H1 (cell line): ENCODE results near the gene MAPKAP1.

Experiments used
- CREB1 ChIP-seq: IDR thresholded peaks from 2 replicates; pipeline ENCODE4 v1.6.1; 2012; ENCODE audit warnings: inconsistent platforms
- CTCF ChIP-seq, 3 experiments: IDR thresholded peaks; 1 replicate in 2 of 3; 2 replicates in 1 of 3; pipeline versions ENCODE4 v1.5.1 to v1.6.1; 2011; ENCODE audit warnings: low read length in 3 of 3, mild to moderate bottlenecking in 3 of 3, inconsistent platforms in 2 of 3, low read depth in 1 of 3, moderate library complexity in 1 of 3; ENCODE audit not compliant: insufficient read depth in 1 of 3; ENCODE audit errors: control extremely low read depth in 1 of 3
- MAX ChIP-seq: IDR thresholded peaks from 2 replicates; pipeline ENCODE4 v1.6.1; 2012; ENCODE audit warnings: inconsistent platforms
- POLR2A ChIP-seq, 2 experiments: IDR thresholded peaks; 1 replicate in 1 of 2; 2 replicates in 1 of 2; pipeline ENCODE4 v1.6.1; 2011; ENCODE audit warnings: low read depth in 2 of 2, low read length in 2 of 2, mild to moderate bottlenecking in 2 of 2; ENCODE audit errors: control extremely low read depth in 1 of 2
- POLR2AphosphoS5 ChIP-seq: IDR thresholded peaks from 2 replicates; pipeline ENCODE4 v1.6.1; 2011; ENCODE audit warnings: low read depth, low read length
- TAF1 ChIP-seq: IDR thresholded peaks from 2 replicates; pipeline ENCODE4 v1.6.1; 2011; ENCODE audit warnings: mild to moderate bottlenecking, low read depth, low read length
- TEAD4 ChIP-seq: IDR thresholded peaks from 2 replicates; pipeline ENCODE4 v1.6.1; 2012; ENCODE audit warnings: low read depth, low read length, inconsistent platforms, mixed read lengths

DNA sequence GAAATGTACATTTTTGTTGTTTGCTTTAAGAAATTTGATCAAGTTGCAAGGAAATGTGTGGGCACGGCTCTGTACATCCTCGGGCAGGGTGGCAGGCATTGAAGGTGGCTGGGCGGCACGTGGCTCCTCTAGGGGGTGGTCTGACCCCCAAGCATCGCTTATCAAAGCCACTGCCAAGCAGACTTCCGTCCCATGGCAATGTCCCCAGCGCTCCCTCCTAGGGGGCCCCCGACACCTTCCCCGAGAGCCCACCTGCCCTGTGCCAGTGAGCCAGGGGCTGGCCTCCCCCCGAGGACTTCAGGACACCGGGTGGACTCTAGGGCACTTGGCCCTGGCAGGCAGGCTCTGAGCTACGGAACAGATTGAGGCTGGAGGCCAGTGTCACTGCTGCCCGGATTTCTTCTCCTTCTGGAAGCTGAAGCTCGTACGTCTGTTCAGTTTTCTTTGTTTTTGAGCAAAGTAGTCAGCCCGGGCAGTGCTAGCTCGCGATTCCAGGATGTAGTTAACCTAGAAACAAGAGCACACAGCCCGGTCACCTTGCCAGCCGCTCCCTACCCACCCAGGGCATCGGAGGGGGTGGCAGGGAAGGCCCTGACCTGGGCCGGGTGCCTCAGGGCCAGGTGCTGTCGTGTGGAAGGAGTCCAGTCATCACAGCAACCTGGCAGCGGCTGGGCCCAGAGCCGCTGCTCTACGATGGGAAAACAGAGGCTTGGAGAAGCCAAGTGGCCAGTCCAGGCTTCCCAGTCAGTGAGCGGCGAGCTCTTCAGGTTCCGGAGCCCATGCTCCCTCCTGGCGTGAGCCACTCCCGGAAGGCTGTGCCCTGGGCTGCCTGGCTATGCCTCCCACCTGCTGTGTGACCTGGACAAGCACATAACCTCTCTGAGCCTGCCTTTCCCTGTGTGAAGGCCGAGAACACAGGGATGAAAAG is 268.2 kb downstream of the MAPKAP1 start:
- no peak for TF ChIP-seq CTCF (IDR thresholded peaks at IDR 0.05; ENCODE audit: control extremely low read depth in 1 of 3, insufficient read depth in 1 of 3, low read depth in 1 of 3, low read length in 3 of 3)
- no peak for TF ChIP-seq CREB1
- TF ChIP-seq POLR2A (IDR thresholded peaks at IDR 0.05; ENCODE audit: control extremely low read depth in 1 of 2, low read depth in 2 of 2, low read length in 2 of 2): no peak
- TF ChIP-seq TAF1: no peak
- TF ChIP-seq TEAD4: no peak
- no peak for TF ChIP-seq POLR2AphosphoS5
- no peak for TF ChIP-seq MAX
